Epithelial cell of prostate (primary cell): ENCODE results near the gene ENOX1.

Experiments
- DNase-seq: peaks from one replicate; pipeline ENCODE4 v3.0.0-alpha.2; 2011; ENCODE audit warnings: low read depth, low spot score
- H3K27ac ChIP-seq: fragments of 450-650 bp; 2 replicates; pipeline ENCODE4 v1.5.1; 2017; ENCODE audit warnings: mild to moderate bottlenecking

ENOX1 gene

DNA sequence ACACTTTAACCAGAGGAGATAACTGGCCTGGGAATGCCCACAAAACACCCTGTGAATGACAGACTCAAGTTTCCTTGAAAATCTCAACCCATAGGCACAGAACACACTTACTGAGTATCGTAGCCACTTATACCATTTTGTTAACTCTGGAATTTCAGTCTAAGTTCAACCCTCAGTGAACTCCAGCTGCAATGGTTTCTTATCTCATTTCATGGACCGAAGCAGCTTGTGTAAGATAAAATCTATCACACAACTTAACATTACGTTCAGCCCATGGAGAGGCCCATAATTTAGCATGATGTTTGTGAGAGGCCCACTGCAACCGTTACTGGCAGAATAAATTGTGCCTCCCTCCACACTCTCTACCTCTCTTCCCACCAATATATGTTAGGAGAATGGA is 440.3 kb downstream of the ENOX1 start:
- DNase-seq = no peak
- no peak overlapping the region for H3K27ac ChIP-seq

DNA sequence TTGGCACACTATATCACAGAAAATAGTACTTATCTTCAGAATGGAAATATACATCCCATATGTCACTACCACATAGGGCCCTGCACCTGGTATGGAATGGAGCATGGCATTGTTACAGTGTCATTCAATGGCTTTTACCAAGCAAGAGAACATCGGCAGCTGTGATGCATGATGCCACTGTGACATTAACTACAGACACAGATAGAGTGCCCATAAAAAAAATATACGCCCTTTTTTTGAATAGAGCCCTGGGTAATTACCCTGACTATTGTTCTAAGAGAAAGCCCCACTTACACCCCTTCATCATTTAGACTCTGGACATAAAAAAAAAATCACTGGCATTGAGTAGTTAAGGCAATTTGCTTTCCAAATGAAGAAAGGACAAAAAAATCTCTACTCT is 443.1 kb downstream of the ENOX1 start:
- no peak overlapping the region for H3K27ac ChIP-seq
- DNase-seq = no peak

GRCh38 chr13:43339805-43340550 is 446.8 kb downstream of the ENOX1 start:
- no peak overlapping the region for H3K27ac ChIP-seq
- DNase-seq = no peak

- DNase-seq = no peak
- H3K27ac ChIP-seq = no peak overlapping the region
Measured at GRCh38 chr13:43339145-43339804, 447.5 kb downstream of the ENOX1 start.

DNA sequence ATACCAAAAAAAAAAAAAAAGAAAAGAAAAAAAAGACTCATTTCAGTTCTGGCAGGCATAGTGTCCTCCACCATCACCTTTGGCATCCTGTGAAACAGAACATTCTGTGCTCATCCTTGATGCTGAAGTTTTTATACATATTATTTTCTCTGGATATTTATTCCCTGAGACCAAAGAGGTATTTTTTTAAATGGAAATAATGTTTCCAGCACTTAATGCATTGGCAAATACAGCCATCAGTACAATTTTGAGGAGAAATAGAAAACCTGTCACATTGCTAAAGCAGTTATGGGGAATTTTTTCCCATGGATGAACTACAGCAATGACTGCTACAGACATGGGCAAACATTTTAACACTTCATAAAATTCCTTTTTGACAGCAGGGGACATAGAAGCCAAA is 451.0 kb downstream of the ENOX1 start:
- H3K27ac ChIP-seq = no peak overlapping the region
- DNase-seq = no peak

GRCh38 chr13:43333176-43333575 is 453.6 kb downstream of the ENOX1 start:
- H3K27ac ChIP-seq = no peak overlapping the region
- DNase-seq = peak; percentile 45

DNA sequence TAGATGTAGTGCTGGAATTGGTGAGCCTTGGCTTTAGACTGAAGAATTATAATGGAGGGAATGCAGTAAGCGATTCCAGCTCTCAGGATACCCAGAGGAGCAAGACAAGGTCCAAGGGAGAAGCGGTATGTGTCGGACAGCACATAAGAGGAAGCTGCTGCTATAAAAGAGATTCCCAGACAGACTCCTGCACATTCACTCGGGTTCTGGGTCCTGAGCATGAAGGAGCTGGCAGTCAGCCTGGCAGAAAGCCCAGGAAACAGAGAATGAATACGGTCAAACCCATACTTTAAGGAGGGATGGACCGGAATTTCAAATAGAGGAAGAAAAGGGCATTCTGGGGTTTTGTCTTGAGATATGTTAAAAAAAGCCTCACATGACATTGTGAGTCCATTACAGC is 455.1 kb downstream of the ENOX1 start:
- H3K27ac ChIP-seq = no peak overlapping the region
- DNase-seq = no peak

DNA sequence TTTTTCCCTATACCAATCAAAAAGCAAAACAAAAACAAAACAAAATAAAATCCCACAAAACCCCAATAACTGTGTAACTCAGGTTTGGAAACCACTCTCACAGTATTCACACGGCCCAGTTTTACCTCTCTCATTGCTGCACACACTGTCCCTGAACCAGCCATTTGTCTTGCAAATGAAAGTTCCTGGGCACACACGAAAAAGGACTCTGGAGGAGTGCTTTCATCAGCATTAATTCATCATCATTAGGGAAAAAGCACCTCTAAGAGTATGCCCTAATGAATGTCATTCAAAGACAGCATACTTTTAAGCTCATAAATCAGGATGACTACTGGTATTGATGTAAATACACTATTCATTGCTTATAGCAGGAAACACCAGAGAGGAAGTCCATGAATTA is 457.1 kb downstream of the ENOX1 start:
- no peak overlapping the region for H3K27ac ChIP-seq
- DNase-seq = no peak

- no peak for DNase-seq
- no peak overlapping the region for H3K27ac ChIP-seq
Measured at GRCh38 chr13:43328907-43329306, 457.9 kb downstream of the ENOX1 start.

DNA sequence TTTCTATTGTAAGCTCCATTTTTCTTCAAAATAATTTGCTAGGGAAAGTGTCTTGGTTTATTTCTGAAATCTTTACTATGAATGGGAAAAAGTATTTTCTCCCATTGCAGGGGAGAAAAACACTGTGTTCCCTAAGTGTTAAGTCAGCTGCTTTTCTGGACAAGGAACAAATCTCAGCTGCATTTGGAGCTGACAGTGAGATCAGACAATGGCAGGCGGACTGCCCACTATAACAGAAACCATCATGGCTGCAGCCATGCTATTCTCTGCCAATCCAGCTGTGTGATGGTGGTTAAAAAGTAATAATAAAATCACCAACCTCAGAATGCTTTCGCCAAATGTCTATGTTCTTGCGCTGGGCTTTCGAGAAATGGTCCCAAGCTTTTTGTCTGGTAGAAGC is 460.7 kb downstream of the ENOX1 start:
- DNase-seq = no peak
- no peak overlapping the region for H3K27ac ChIP-seq

DNA sequence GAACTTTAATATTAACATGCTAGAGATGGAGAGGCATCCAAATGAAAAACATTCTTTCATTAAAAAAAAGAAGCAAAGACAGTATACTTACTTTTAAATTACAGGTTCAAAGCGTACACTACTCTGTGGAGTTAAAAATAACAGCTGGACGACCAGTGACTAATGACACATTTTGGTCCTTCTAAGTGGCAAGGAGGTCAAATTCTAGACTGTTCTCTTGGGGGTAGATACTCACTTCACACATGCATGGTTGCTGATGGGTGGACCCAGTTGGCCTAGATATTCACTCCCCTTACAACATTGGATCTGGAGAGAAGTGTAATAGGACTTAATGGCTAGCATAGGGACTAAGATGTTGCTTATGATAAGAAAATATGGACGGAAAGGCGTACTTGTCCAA is 461.1 kb downstream of the ENOX1 start:
- no peak overlapping the region for H3K27ac ChIP-seq
- no peak for DNase-seq

- H3K27ac ChIP-seq = no peak overlapping the region
- DNase-seq = no peak
Measured at GRCh38 chr13:43324129-43324528, 462.6 kb downstream of the ENOX1 start.

- no peak overlapping the region for H3K27ac ChIP-seq
- no peak for DNase-seq
Measured at GRCh38 chr13:43319617-43320444, 466.9 kb downstream of the ENOX1 start.

GRCh38 chr13:43316946-43317353 is 469.8 kb downstream of the ENOX1 start:
- H3K27ac ChIP-seq = no peak overlapping the region
- DNase-seq = no peak

- no peak for DNase-seq
- no peak overlapping the region for H3K27ac ChIP-seq
Measured at GRCh38 chr13:43316281-43316680, 470.5 kb downstream of the ENOX1 start.

- no peak overlapping the region for H3K27ac ChIP-seq
- no peak for DNase-seq
Measured at GRCh38 chr13:43315522-43315921, 471.2 kb downstream of the ENOX1 start.

DNA sequence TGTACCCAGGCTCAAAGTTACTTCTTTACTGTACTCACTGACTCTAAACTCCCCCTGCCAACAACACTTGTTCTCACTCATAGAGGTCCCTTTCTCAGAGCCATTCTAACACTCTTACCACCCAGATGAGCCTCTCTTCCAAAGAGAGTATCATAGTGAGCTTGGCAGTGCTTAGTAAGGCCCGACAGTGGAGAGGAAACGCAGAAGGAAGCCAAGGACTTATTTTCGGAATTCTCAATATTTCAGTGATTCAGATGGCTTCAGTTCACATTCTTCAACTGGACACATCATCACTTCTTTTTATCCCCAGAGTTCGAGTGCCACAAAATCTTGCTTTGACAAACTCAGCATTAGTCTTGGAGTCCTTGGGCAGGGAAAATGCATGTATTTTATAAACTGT is 477.5 kb downstream of the ENOX1 start:
- no peak for DNase-seq

GRCh38 chr13:43307921-43308433 is 478.8 kb downstream of the ENOX1 start:
- peak; percentile 37 for DNase-seq
- peak overlapping the region; percentile 52 for H3K27ac ChIP-seq

More for the DNA sequence above, 477.5 kb downstream of the ENOX1 start:
- H3K27ac ChIP-seq = no peak overlapping the region

DNA sequence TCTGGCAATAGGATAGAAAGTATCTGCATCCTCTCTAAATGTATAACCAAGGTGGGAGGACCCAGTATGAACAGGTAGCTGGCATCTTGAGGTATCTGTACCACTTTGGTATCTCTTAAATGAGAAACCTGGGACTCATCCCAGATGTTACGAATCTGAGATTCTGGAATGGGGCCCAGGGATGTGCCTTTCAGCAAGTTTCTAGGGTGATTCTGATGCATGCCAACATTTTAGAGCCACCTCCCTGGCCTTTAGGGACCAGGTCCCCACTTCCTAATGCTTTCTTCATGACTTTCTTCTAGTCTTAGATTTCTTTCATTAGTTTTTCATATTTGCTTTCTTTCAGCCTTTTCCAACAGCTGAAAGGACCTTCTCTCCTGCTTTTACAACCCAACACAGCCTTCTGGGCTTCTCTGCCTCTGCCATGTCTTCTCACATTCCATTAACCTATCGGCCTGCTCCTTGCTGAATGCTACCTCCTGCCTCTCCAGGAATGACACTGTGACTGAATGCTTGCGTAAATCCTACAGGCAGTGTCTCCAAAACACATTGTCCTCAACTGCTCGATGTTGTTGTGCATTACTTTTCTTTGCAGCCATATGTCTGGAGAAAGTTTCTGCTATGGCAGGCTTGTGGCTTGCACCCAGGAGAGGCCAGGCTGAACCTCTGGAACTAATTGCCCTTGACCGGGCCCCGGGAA is 479.4 kb downstream of the ENOX1 start:
- no peak for DNase-seq
- H3K27ac ChIP-seq = peak overlapping the region; percentile 52

GRCh38 chr13:43306372-43306771 is 480.4 kb downstream of the ENOX1 start:
- H3K27ac ChIP-seq = no peak overlapping the region
- DNase-seq = no peak
